K562 (cell line): ENCODE data around the gene ADK. TPM values are rescaled to one million over a fixed set of nuclear protein-coding genes. Genes with fewer than 3 reads are reported as not detected.

ENCODE experiments used
- HNRNPH1 ChIP-seq: fragments of 200-400 bp; formaldehyde crosslinking; optimal IDR thresholded peaks from 2 replicates; pipeline ENCODE3; 2017; ENCODE audit warnings: low read depth, mild to moderate bottlenecking, low read length, moderate library complexity
- HNRNPL ChIP-seq: fragments of 200-400 bp; formaldehyde crosslinking; IDR thresholded peaks from 2 replicates; pipeline ENCODE4 v1.6.1; 2017; ENCODE audit warnings: low read depth, mild to moderate bottlenecking, low read length
- MECOM ChIP-seq: fragments of 250-450 bp; sonication (Bioruptor Pico); IDR thresholded peaks from 2 replicates; pipeline ENCODE4 v1.8.0; 2022; ENCODE audit warnings: inconsistent platforms
- PHF8 ChIP-seq: fragments of 200-600 bp; sonication (generic); IDR thresholded peaks from 2 replicates; pipeline ENCODE4 v1.6.1; 2012; ENCODE audit warnings: mixed run types, mild to moderate bottlenecking, inconsistent platforms, low read length, moderate library complexity, borderline replicate concordance
- POLR2A ChIP-seq: fragments of 450-650 bp; conservative IDR thresholded peaks from 2 replicates; pipeline ENCODE4 v1.6.1; 2016
- RAD21 ChIP-seq, 2 experiments: fragments of 250-450 bp in 1 of 2; fragments of 450-650 bp in 1 of 2; sonication (Bioruptor Pico) in 1 of 2; formaldehyde crosslinking in 1 of 2; IDR thresholded peaks in 1 of 2; conservative IDR thresholded peaks in 1 of 2; 2 replicates each; pipeline versions ENCODE4 v1.4.0 to v1.8.0; 2020 to 2022; ENCODE audit warnings: mild to moderate bottlenecking in 2 of 2, moderate library complexity in 1 of 2
- RBBP5 ChIP-seq: fragments of 200-600 bp; sonication (generic); IDR thresholded peaks from 2 replicates; pipeline ENCODE4 v1.6.1; 2012; ENCODE audit warnings: borderline replicate concordance, mild to moderate bottlenecking, low read length, control low read depth, inconsistent platforms; ENCODE audit not compliant: insufficient read depth, poor library complexity, severe bottlenecking
- SREBF2 ChIP-seq: sonication (generic); formaldehyde crosslinking; IDR thresholded peaks from 2 replicates; pipeline ENCODE4 v1.4.0; 2020; ENCODE audit warnings: mild to moderate bottlenecking, missing genetic modification reagents
- U2AF2 ChIP-seq: fragments of 200-400 bp; formaldehyde crosslinking; optimal IDR thresholded peaks from 2 replicates; pipeline ENCODE3; 2017; ENCODE audit warnings: low read depth, mild to moderate bottlenecking, low read length
- ZC3H4 ChIP-seq: sonication (generic); formaldehyde crosslinking; IDR thresholded peaks from 2 replicates; pipeline ENCODE4 v1.9.0; 2021; ENCODE audit warnings: missing genetic modification reagents, borderline replicate concordance
- ZNF263 ChIP-seq: sonication (generic); formaldehyde crosslinking; IDR thresholded peaks from 2 replicates; pipeline ENCODE4 v1.8.0; 2022; ENCODE audit warnings: mild to moderate bottlenecking, missing genetic modification reagents, borderline replicate concordance
- polyA plus RNA-seq, 8 experiments: library from polyadenylated mRNA; depleted of rRNA in 4 of 8; stranded (reverse) in 5 of 8; unstranded in 3 of 8; fragments of >200 nt; fragmentation: Nextera tagmentation in 2 of 8; fragmentation: Illumina TruSeq in 1 of 8; extraction: Ambion mirVana in 2 of 8; extraction: Trizol in 1 of 8; gene quantifications; 2 replicates each; pipeline versions ENCODE4 v1.2.1 to v1.2.3, GENCODE V29; 2011 to 2014; ENCODE audit warnings: inconsistent platforms in 1 of 8, missing spikeins in 1 of 8
- total RNA-seq, 7 experiments: library from RNA; depleted of rRNA in 6 of 7; stranded (reverse); fragments of >200 nt in 6 of 7; fragmentation: Illumina TruSeq in 2 of 7; extraction: Trizol in 2 of 7; gene quantifications; 2 replicates each; pipeline versions ENCODE4 v1.2.1 to v1.2.3, GENCODE V29; 2011 to 2021; ENCODE audit warnings: low replicate concordance in 1 of 7
- TF ChIP-seq, protein P1 (sequence below): sonication (generic); formaldehyde crosslinking; IDR thresholded peaks from 2 replicates; pipeline ENCODE4 v1.5.0; 2020; ENCODE audit warnings: missing genetic modification reagents
- TF ChIP-seq, protein P2 (sequence below): fragments of 450-650 bp; formaldehyde crosslinking; IDR thresholded peaks from 2 replicates; pipeline ENCODE4 v1.4.0; 2022; ENCODE audit warnings: missing genetic modification characterization
- TF ChIP-seq, protein P3 (sequence below): sonication (generic); IDR thresholded peaks from 2 replicates; pipeline ENCODE4 v1.6.1; 2016
- TF ChIP-seq, protein P4 (sequence below), 2 experiments: fragments of 150-350 bp in 1 of 2; IDR thresholded peaks; 2 replicates each; pipeline ENCODE4 v1.6.1; 2012 to 2016; ENCODE audit warnings: low read depth in 2 of 2, low read length in 2 of 2, mild to moderate bottlenecking in 1 of 2, moderate library complexity in 1 of 2

ADK gene
- total and polyA plus RNA-seq, 9 of the 15 experiments (the other 6 are each of a cell fraction or from before 2014, with no cell fraction given), result 54.2 to 97.8 (median 73.6) TPM

DNA sequence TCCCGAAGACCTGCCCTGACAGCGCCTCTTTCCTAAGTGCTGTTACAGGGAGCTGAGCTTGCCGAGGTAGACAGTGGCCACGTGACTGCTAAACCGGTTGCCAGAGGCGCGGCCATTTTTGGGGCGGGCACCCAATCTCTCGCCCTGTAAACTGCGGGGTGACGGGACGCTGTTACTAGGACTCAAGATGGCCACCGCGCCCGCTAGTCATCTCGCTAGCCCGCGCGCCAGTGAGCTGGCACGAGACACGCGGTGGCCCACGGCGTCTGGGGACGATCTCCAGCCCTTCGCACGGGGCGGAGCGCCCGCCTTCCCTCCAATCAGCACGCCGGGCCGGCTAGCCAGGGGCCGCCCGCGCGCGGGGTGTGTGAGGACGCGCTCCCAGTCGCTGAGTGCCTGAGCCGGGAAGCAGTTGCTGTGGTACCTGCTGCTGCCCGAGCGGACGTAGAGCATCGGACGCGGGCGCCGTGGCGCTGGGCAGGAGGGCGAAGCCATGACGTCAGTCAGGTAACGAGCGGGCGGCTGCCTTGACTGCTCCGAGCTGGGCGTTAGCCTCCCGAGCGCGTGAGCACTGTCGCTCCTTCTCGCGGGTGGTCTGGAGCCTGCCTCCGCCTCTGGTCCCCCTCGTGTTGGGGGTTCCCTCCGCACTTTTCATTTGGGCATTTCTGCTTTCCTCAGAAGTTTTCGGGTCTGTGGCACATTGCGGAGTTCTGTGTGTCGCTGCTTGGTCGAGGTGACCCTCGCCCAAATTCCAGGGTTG lies 25.5 kb downstream of the ADK start (continued):
- TF ChIP-seq MECOM (CRISPR knock-in tag) (peak; percentile 60; the same call in 1 of the 2 replicates), U2AF2 (no peak), ZC3H4 (CRISPR knock-in tag) (peak; percentile 88; the same call in 1 of the 2 replicates), RAD21 (CRISPR knock-in tag; conservative IDR thresholded peaks at IDR 0.05 in 1 of 2, IDR thresholded peaks at IDR 0.05 in 1 of 2) (no peak), ZNF263 (CRISPR knock-in tag) (peak; percentile 62; the same call in 1 of the 2 replicates), SREBF2 (CRISPR knock-in tag) (no peak), HNRNPL (peak; percentile 98), RBBP5 (peak; percentile 99), PHF8 (peak; percentile 89), HNRNPH1 (no peak), POLR2A (peak; percentile 95)
- TF ChIP-seq, protein P1, sequence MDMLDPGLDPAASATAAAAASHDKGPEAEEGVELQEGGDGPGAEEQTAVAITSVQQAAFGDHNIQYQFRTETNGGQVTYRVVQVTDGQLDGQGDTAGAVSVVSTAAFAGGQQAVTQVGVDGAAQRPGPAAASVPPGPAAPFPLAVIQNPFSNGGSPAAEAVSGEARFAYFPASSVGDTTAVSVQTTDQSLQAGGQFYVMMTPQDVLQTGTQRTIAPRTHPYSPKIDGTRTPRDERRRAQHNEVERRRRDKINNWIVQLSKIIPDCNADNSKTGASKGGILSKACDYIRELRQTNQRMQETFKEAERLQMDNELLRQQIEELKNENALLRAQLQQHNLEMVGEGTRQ (CRISPR knock-in tag), result peak; percentile 98
- TF ChIP-seq, protein P2, sequence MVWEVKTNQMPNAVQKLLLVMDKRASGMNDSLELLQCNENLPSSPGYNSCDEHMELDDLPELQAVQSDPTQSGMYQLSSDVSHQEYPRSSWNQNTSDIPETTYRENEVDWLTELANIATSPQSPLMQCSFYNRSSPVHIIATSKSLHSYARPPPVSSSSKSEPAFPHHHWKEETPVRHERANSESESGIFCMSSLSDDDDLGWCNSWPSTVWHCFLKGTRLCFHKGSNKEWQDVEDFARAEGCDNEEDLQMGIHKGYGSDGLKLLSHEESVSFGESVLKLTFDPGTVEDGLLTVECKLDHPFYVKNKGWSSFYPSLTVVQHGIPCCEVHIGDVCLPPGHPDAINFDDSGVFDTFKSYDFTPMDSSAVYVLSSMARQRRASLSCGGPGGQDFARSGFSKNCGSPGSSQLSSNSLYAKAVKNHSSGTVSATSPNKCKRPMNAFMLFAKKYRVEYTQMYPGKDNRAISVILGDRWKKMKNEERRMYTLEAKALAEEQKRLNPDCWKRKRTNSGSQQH (CRISPR knock-in tag), result no peak
- TF ChIP-seq, protein P3, sequence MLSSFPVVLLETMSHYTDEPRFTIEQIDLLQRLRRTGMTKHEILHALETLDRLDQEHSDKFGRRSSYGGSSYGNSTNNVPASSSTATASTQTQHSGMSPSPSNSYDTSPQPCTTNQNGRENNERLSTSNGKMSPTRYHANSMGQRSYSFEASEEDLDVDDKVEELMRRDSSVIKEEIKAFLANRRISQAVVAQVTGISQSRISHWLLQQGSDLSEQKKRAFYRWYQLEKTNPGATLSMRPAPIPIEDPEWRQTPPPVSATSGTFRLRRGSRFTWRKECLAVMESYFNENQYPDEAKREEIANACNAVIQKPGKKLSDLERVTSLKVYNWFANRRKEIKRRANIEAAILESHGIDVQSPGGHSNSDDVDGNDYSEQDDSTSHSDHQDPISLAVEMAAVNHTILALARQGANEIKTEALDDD, result peak; percentile 87; the same call in 1 of the 2 replicates
- TF ChIP-seq, protein P4, sequence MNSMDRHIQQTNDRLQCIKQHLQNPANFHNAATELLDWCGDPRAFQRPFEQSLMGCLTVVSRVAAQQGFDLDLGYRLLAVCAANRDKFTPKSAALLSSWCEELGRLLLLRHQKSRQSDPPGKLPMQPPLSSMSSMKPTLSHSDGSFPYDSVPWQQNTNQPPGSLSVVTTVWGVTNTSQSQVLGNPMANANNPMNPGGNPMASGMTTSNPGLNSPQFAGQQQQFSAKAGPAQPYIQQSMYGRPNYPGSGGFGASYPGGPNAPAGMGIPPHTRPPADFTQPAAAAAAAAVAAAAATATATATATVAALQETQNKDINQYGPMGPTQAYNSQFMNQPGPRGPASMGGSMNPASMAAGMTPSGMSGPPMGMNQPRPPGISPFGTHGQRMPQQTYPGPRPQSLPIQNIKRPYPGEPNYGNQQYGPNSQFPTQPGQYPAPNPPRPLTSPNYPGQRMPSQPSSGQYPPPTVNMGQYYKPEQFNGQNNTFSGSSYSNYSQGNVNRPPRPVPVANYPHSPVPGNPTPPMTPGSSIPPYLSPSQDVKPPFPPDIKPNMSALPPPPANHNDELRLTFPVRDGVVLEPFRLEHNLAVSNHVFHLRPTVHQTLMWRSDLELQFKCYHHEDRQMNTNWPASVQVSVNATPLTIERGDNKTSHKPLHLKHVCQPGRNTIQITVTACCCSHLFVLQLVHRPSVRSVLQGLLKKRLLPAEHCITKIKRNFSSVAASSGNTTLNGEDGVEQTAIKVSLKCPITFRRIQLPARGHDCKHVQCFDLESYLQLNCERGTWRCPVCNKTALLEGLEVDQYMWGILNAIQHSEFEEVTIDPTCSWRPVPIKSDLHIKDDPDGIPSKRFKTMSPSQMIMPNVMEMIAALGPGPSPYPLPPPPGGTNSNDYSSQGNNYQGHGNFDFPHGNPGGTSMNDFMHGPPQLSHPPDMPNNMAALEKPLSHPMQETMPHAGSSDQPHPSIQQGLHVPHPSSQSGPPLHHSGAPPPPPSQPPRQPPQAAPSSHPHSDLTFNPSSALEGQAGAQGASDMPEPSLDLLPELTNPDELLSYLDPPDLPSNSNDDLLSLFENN (IDR thresholded peaks at IDR 0.05; ENCODE audit: low read depth in 2 of 2, low read length in 2 of 2), result peak in 1 of 2 experiments; percentile 14; a peak in 1 of 4 replicates
